HG02938 (cell line): ENCODE results near the gene HHIPL1.
"Not testable (repeated sequence)": the region's sequence is repeated elsewhere in the genome, so short reads cannot be mapped to it uniquely, and the experiment has no call there.

Experiments used
- ATAC-seq: cut with Tn5 transposase; IDR thresholded peaks from one replicate; pipeline ENCODE4 v1.9.1; 2021; ENCODE audit warnings: mild to moderate bottlenecking, moderate library complexity; ENCODE audit not compliant: unreplicated experiment

HHIPL1 gene

GRCh38 chr14:99632410-99633035, 12.4 kb upstream of the HHIPL1 start:
- ATAC-seq: no peak

- no peak for ATAC-seq
These were observed 11.8 kb upstream of the HHIPL1 start for GRCh38 chr14:99633141-99633540.

GRCh38 chr14:99633918-99634317, 11.0 kb upstream of the HHIPL1 start:
- no peak for ATAC-seq

- ATAC-seq: no peak
These were observed 10.5 kb upstream of the HHIPL1 start for GRCh38 chr14:99634443-99634842.

- no peak for ATAC-seq
These were observed 9.8 kb upstream of the HHIPL1 start for GRCh38 chr14:99635116-99635515.

- ATAC-seq: no peak
These were observed 8.4 kb upstream of the HHIPL1 start for GRCh38 chr14:99636487-99636886.

GRCh38 chr14:99637624-99638023, 7.3 kb upstream of the HHIPL1 start:
- no peak for ATAC-seq

- not testable (repeated sequence) for ATAC-seq
These were observed 2.2 kb upstream of the HHIPL1 start for GRCh38 chr14:99642771-99643170.

- ATAC-seq: no peak
These were observed 1.6 kb upstream of the HHIPL1 start for GRCh38 chr14:99643343-99643742.

GRCh38 chr14:99644035-99644587, 818 bp upstream of the HHIPL1 start:
- ATAC-seq: no peak

GRCh38 chr14:99645545-99646505, 896 bp downstream of the HHIPL1 start:
- ATAC-seq: no peak

GRCh38 chr14:99647411-99647810, 2.5 kb downstream of the HHIPL1 start:
- no peak for ATAC-seq

- ATAC-seq: no peak
These were observed 3.3 kb downstream of the HHIPL1 start for GRCh38 chr14:99648027-99648784.

- no peak for ATAC-seq
These were observed 4.3 kb downstream of the HHIPL1 start for GRCh38 chr14:99649219-99649618.

- ATAC-seq: no peak
These were observed 4.7 kb downstream of the HHIPL1 start for GRCh38 chr14:99649643-99650042.

GRCh38 chr14:99650189-99650588, 5.3 kb downstream of the HHIPL1 start:
- no peak for ATAC-seq

- no peak for ATAC-seq
These were observed 7.2 kb downstream of the HHIPL1 start for GRCh38 chr14:99651953-99652746.

- no peak for ATAC-seq
These were observed 9.5 kb downstream of the HHIPL1 start for GRCh38 chr14:99654235-99654985.

- ATAC-seq: no peak
These were observed 10.6 kb downstream of the HHIPL1 start for GRCh38 chr14:99655521-99655920.

- ATAC-seq: no peak
These were observed 11.2 kb downstream of the HHIPL1 start for GRCh38 chr14:99656171-99656570.
